Vagina (tissue), 2 donors: ENCODE results near the gene ARAP1. TPM values are rescaled to one million over a fixed set of nuclear protein-coding genes. Genes with fewer than 3 reads are reported as not detected.

Experiments used
- DNase-seq, 2 donors: peaks; one replicate each; pipeline ENCODE4 v3.0.0-alpha.2; 2017; ENCODE audit errors: extremely low spot score in 2 of 2
- H3K27ac ChIP-seq: fragments of 200-600 bp; sonication (generic); one replicate; pipeline ENCODE4 v1.5.1; 2019
- H3K27me3 ChIP-seq: fragments of 200-600 bp; sonication (generic); one replicate; pipeline ENCODE4 v1.5.1; 2019
- H3K36me3 ChIP-seq, 2 donors: fragments of 200-600 bp; sonication (generic); one replicate each; pipeline ENCODE4 v1.5.1; 2017 to 2019
- H3K4me1 ChIP-seq: fragments of 200-600 bp; sonication (generic); one replicate; pipeline ENCODE4 v1.5.1; 2019
- H3K4me3 ChIP-seq, 2 donors: fragments of 200-600 bp; sonication (generic); 1 replicate in 1 of 2; 2 replicates in 1 of 2; pipeline ENCODE4 v1.5.1; 2016 to 2019
- H3K9me3 ChIP-seq: fragments of 200-600 bp; sonication (generic); one replicate; pipeline ENCODE4 v1.5.1; 2019
- POLR2A ChIP-seq, 2 donors: fragments of 450-650 bp; IDR thresholded peaks; one replicate each; pipeline ENCODE4 v1.6.1; 2017; ENCODE audit warnings: antibody characterized with exemption in 2 of 2, mild to moderate bottlenecking in 2 of 2, moderate library complexity in 2 of 2
- POLR2AphosphoS5 ChIP-seq, 2 donors: sonication (generic); formaldehyde crosslinking; IDR thresholded peaks; one replicate each; pipeline ENCODE4 v1.9.0; 2017; ENCODE audit warnings: antibody characterized with exemption in 2 of 2, mild to moderate bottlenecking in 2 of 2, low read depth in 1 of 2; ENCODE audit not compliant: insufficient read depth in 1 of 2
- intact Hi-C: fragments of 100-400 bp; cut with DNase I; formaldehyde crosslinking; loops from one replicate; pipeline ENCODE4 v1.15.1; 2023
- total RNA-seq: library from RNA; depleted of rRNA; stranded (reverse); fragments of >200 nt; gene quantifications from one replicate; pipeline ENCODE4 v1.2.3, GENCODE V29; 2016
- TF ChIP-seq, protein P1 (sequence below), 3 experiments: fragments of 450-650 bp in 2 of 3; fragments of 200-600 bp in 1 of 3; sonication (generic) in 1 of 3; IDR thresholded peaks; one replicate each; pipeline ENCODE4 v1.5.1; 2017 to 2019; ENCODE audit warnings: antibody characterized with exemption in 3 of 3, mild to moderate bottlenecking in 2 of 3, moderate library complexity in 2 of 3

Gene ARAP1
- total RNA-seq, 1 donor from 2014 or later: 59.2 TPM

DNA sequence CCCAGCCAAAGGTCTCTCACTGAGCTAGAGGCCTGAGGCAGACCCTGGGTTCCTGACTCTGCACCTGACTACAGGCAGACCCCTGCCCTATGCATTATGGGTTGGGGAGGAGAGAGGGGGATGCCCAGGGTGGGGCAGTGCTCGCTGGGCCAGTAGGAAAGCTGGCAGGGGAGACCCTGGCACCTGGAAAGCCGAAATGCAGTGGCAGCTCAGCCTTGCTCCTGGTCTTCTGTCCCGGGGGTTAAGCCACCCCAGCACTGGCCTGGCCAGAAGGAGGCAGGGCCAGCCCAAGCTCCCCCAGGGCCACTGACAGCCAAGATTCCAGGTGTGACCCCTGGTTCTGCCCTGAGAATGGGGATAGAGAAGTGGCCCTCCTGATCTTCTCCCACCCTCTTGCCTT, 5.4 kb downstream of the ARAP1 start:
- Histone ChIP-seq H3K36me3 (no peaks in the 10 kb centered on the region), H3K27me3 (no peaks in the 10 kb centered on the region), H3K9me3 (no peaks in the 10 kb centered on the region), H3K27ac (no peak overlapping the region), H3K4me3 (no peak overlapping the region), H3K4me1 (peaks cover 34% of the 10 kb centered on the region)
- DNase-seq: no peak
- intact Hi-C loops: no loop called here
- TF ChIP-seq POLR2AphosphoS5 (IDR thresholded peaks at IDR 0.05; ENCODE audit: insufficient read depth in 1 of 2, low read depth in 1 of 2): no peak
- no peak for TF ChIP-seq POLR2A (IDR thresholded peaks at IDR 0.05)
- TF ChIP-seq, protein P1, sequence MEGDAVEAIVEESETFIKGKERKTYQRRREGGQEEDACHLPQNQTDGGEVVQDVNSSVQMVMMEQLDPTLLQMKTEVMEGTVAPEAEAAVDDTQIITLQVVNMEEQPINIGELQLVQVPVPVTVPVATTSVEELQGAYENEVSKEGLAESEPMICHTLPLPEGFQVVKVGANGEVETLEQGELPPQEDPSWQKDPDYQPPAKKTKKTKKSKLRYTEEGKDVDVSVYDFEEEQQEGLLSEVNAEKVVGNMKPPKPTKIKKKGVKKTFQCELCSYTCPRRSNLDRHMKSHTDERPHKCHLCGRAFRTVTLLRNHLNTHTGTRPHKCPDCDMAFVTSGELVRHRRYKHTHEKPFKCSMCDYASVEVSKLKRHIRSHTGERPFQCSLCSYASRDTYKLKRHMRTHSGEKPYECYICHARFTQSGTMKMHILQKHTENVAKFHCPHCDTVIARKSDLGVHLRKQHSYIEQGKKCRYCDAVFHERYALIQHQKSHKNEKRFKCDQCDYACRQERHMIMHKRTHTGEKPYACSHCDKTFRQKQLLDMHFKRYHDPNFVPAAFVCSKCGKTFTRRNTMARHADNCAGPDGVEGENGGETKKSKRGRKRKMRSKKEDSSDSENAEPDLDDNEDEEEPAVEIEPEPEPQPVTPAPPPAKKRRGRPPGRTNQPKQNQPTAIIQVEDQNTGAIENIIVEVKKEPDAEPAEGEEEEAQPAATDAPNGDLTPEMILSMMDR (IDR thresholded peaks at IDR 0.05): no peak

DNA sequence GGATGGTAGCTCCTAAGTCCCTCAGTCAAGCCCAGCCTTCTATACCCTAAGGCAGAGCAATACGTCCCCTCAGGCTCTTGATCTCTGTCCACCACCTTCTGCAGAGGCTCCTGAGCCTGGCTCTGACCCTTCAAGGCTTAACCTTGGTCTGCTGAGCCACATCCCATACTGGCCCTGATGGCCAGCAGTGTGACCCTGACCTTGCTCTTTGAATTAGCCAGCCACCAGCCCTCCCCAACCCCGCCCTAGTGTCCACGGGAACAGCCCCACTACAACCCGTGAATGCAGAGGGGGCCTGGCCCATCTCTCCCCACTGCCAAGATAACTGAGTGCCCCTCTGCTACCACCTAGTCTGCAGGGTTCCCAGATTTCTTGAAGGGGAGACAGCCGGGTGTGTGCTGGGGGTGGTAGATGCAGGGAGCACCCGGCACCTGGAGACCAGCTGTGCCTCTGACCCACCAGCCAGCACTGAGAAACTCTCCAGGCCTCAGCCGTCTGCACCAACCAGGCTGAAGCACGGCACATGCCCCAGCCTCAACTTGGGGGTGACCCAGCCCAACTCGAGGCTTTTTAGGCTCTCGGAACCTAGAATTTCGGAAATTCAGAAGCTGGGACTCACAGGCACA, 6.2 kb downstream of the ARAP1 start:
- Histone ChIP-seq H3K4me1 (peaks cover 34% of the 10 kb centered on the region), H3K27me3 (no peaks in the 10 kb centered on the region)

DNA sequence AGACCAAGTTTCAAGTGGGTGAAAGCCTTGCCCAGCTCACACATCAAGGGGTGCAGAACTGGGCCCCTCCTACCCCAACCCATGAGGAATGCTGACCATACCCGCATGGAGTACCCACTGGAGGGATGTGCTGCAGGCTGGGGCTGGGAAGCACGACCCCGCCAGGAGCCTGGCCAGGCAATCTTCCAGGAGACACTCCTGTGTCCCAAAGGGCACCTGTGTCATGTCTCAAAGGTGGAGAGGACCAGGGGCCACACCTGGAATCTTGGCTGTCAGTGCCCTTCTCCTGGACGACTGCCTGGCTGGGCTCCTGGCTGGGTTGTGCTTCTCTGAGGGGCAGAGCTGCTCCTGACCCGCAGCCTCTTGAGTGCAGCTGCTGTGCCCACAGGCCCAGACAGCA, 6.7 kb downstream of the ARAP1 start:
- Histone ChIP-seq H3K36me3 (no peaks in the 10 kb centered on the region), H3K9me3 (no peaks in the 10 kb centered on the region), H3K4me1 (peaks cover 34% of the 10 kb centered on the region), H3K27me3 (no peaks in the 10 kb centered on the region), H3K4me3 (no peak overlapping the region), H3K27ac (no peak overlapping the region)
- intact Hi-C loops: no loop called here
- no peak for DNase-seq
- TF ChIP-seq POLR2A (IDR thresholded peaks at IDR 0.05) (no peak), POLR2AphosphoS5 (IDR thresholded peaks at IDR 0.05; ENCODE audit: insufficient read depth in 1 of 2, low read depth in 1 of 2) (no peak)
- TF ChIP-seq, protein P1 (IDR thresholded peaks at IDR 0.05): no peak

More for the DNA sequence above, 6.2 kb downstream of the ARAP1 start:
- H3K9me3 ChIP-seq: no peaks in the 10 kb centered on the region
- no peaks in the 10 kb centered on the region for H3K36me3 ChIP-seq
- no peak overlapping the region for H3K4me3 ChIP-seq
- H3K27ac ChIP-seq: no peak overlapping the region
- DNase-seq: no peak
- intact Hi-C loops: no loop called here
- TF ChIP-seq, protein P1 (IDR thresholded peaks at IDR 0.05): no peak

DNA sequence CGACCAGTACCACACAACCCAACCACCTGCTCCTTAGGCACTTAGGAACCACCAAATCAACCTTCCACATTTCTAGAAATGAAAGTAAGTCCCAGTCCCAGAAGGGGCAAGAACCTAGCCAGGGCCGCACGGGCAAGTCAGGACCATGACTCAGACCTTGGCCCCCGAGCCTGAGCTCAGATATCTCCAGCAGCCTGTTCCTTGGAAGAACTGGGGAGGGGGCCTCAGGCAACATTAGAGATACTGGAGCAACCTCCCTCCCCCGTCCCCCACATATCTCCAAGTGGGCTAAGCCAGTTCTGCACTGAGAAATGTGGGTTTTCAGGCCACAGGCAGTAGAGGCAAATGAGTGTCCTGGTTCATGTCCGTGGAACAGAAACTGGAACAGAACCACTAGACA, 7.7 kb downstream of the ARAP1 start:
- Histone ChIP-seq H3K27me3 (no peaks in the 10 kb centered on the region), H3K4me3 (no peak overlapping the region), H3K36me3 (no peaks in the 10 kb centered on the region), H3K27ac (no peak overlapping the region), H3K4me1 (peaks cover 32% of the 10 kb centered on the region), H3K9me3 (no peaks in the 10 kb centered on the region)
- TF ChIP-seq, protein P1 (IDR thresholded peaks at IDR 0.05): no peak
- TF ChIP-seq POLR2AphosphoS5 (IDR thresholded peaks at IDR 0.05; ENCODE audit: insufficient read depth in 1 of 2, low read depth in 1 of 2) (no peak), POLR2A (IDR thresholded peaks at IDR 0.05) (no peak)
- intact Hi-C loops: no loop called here
- no peak for DNase-seq

DNA sequence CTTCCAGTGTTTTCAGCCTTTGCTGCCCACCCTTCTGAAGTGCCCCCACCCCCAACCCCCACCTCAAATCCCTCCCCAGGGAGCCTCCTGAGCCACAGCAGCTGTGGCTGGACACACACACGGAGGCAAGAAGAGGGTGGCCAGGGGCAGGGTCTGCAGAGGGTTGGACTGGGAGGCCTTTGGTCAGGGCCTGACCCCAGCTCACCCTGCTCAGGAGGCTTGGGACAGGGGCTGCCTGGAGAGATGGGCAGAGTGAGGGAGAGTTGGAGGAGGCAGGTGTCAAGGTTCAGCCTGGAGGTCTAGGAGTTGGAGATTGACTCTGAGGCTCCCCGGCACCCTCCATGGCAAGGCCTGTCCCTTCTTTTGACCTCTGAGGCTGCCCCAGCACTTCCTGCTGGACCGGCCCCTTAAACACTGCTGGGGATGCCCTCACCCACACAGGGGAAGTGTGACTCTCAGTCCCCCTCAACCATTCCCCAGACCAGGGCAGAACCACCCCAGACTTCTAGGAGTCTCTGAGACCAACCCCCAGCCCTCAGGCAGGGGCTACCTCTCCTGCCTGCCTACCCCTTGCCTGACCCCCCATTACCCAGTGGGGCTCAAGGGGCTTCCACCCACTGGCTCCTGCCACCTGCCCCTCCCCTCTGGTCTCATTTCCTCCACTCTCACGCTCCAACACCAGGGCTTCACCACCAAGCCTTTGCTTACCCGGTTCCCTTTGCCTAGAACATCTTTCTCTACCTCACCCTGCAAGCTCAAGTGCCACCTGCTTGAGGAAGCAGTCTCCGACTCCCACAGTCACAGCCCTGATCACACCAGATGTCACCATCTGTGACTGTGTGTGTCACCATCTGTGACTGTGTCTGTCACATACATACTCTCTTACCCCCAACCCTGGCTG, 8.6 kb downstream of the ARAP1 start:
- intact Hi-C loops: no loop called here
- Histone ChIP-seq H3K27ac (no peak overlapping the region), H3K27me3 (no peaks in the 10 kb centered on the region), H3K36me3 (no peaks in the 10 kb centered on the region), H3K4me1 (peaks cover 34% of the 10 kb centered on the region), H3K4me3 (no peak overlapping the region), H3K9me3 (no peaks in the 10 kb centered on the region)
- TF ChIP-seq, protein P1 (IDR thresholded peaks at IDR 0.05): no peak
- TF ChIP-seq POLR2AphosphoS5 (IDR thresholded peaks at IDR 0.05; ENCODE audit: insufficient read depth in 1 of 2, low read depth in 1 of 2) (no peak), POLR2A (IDR thresholded peaks at IDR 0.05) (no peak)
- no peak for DNase-seq
